Caco-2 (cell line): ENCODE measurements around the gene NCOA6. TPM values are rescaled to one million over a fixed set of nuclear protein-coding genes. Genes with fewer than 3 reads are reported as not detected.

Experiments
- BruUV-seq: library from RNA; stranded (reverse); fragments of 400-500 nt; replicated peaks from 2 replicates; lab custom pipeline; 2021; lab: Mats Ljungman, UMichigan
- CTCF ChIA-PET: fragments of 300-600 bp; sonication (Branson Sonifier 250); formaldehyde crosslinking; loops from one replicate; lab custom pipeline; 2022; ENCODE audit warnings: antibody characterized with exemption; lab: Charles Lee
- POLR2A ChIA-PET: fragments of 300-600 bp; sonication (Branson Sonifier 250); formaldehyde crosslinking; loops from one replicate; lab custom pipeline; 2022; ENCODE audit warnings: antibody characterized with exemption; lab: Charles Lee
- DNase-seq, 2 experiments: peaks; one replicate each; pipeline versions ENCODE4 v3.0.0 to v3.0.0-alpha.2; 2020 to 2022
- H3K27me3 ChIP-seq: replicated peaks from 2 replicates; pipeline ENCODE4 v1.6.0; 2011; ENCODE audit warnings: low read length; ENCODE audit not compliant: control insufficient read depth, insufficient read depth
- H3K36me3 ChIP-seq: 2 replicates; pipeline ENCODE4 v1.5.1; 2011; ENCODE audit warnings: low read length; ENCODE audit not compliant: control insufficient read depth, insufficient read depth
- H3K4me1 ChIP-seq: fragments of 250-450 bp; sonication (Bioruptor Pico); 2 replicates; pipeline ENCODE4 v1.5.1; 2020; ENCODE audit warnings: mild to moderate bottlenecking
- H3K4me3 ChIP-seq: 2 replicates; pipeline ENCODE4 v1.5.1; 2011; ENCODE audit warnings: low read depth, mild to moderate bottlenecking, control low read depth, low read length
- H3K9me3 ChIP-seq: fragments of 250-450 bp; sonication (Bioruptor Pico); 2 replicates; pipeline ENCODE4 v1.5.1; 2020; ENCODE audit warnings: mild to moderate bottlenecking, moderate library complexity
- H3K27ac Mint-ChIP-seq: one replicate; pipeline ENCODE4 v1.8.0; 2022; ENCODE audit warnings: mixed read lengths; ENCODE audit not compliant: unreplicated experiment
- H3K27me3 Mint-ChIP-seq: one replicate; pipeline ENCODE4 v1.8.0; 2022; ENCODE audit warnings: mixed read lengths; ENCODE audit not compliant: insufficient read depth, unreplicated experiment
- H3K36me3 Mint-ChIP-seq: one replicate; pipeline ENCODE4 v1.8.0; 2022; ENCODE audit warnings: mild to moderate bottlenecking, mixed read lengths; ENCODE audit not compliant: insufficient read depth, unreplicated experiment
- H3K4me1 Mint-ChIP-seq: one replicate; pipeline ENCODE4 v1.8.0; 2022; ENCODE audit warnings: low read depth, mixed read lengths; ENCODE audit not compliant: unreplicated experiment
- H3K4me3 Mint-ChIP-seq: one replicate; pipeline ENCODE4 v1.8.0; 2022; ENCODE audit warnings: mild to moderate bottlenecking, moderate library complexity, mixed read lengths; ENCODE audit not compliant: unreplicated experiment
- H3K9me3 Mint-ChIP-seq: one replicate; pipeline ENCODE4 v1.8.0; 2022; ENCODE audit warnings: mixed read lengths; ENCODE audit not compliant: unreplicated experiment
- intact Hi-C: fragments of 100-400 bp; cut with micrococcal nuclease; formaldehyde crosslinking; loops from one replicate; pipeline ENCODE4 v1.10.0; 2022; ENCODE audit not compliant: unreplicated experiment
- total RNA-seq: library from RNA; stranded (reverse); gene quantifications from 2 replicates; pipeline ENCODE4 v1.2.3, GENCODE V29; 2022
- TF ChIP-seq, protein P1 (sequence below), 2 experiments: fragments of 200-600 bp in 1 of 2; IDR thresholded peaks; 1 replicate in 1 of 2; 2 replicates in 1 of 2; pipeline versions ENCODE4 v1.5.1 to v1.8.0; 2011 to 2022; ENCODE audit warnings: antibody characterized with exemption in 1 of 2, control low read depth in 1 of 2, inconsistent platforms in 1 of 2, low read depth in 1 of 2, low read length in 1 of 2, mild to moderate bottlenecking in 1 of 2, moderate library complexity in 1 of 2; ENCODE audit not compliant: insufficient read depth in 1 of 2, severe bottlenecking in 1 of 2, unreplicated experiment in 1 of 2

The NCOA6 gene
- total RNA-seq, 1 experiment from 2014 or later, result 65.1 TPM

- H3K27ac Mint-ChIP-seq, result no peak overlapping the region
- Histone ChIP-seq H3K9me3 (no peaks in the 10 kb centered on the region), H3K27me3 (no peaks in the 10 kb centered on the region), H3K36me3 (peaks cover 5% of the 10 kb centered on the region), H3K4me3 (no peak overlapping the region), H3K4me1 (0 out of 2 replicates have a peak, but pooled peaks cover 4% of the 10 kb centered on the region)
- peaks cover 87% of the 10 kb centered on the region for H3K36me3 Mint-ChIP-seq
- intact Hi-C loops, result no loop called here
- H3K4me3 Mint-ChIP-seq, result no peak overlapping the region
- H3K27me3 Mint-ChIP-seq, result no peaks in the 10 kb centered on the region
- no peak for DNase-seq
- H3K4me1 Mint-ChIP-seq, result peaks cover 7% of the 10 kb centered on the region
- no peaks in the 10 kb centered on the region for H3K9me3 Mint-ChIP-seq
- no TSS peak for BruUV-seq
- POLR2A ChIA-PET, result interaction anchor here (0.7 kb wide), 1 partner anchor 317 kb away, joined by 3 read pairs; no protein-coding TSS in a partner anchor
- CTCF ChIA-PET, result no interaction called here
- TF ChIP-seq, protein P1, sequence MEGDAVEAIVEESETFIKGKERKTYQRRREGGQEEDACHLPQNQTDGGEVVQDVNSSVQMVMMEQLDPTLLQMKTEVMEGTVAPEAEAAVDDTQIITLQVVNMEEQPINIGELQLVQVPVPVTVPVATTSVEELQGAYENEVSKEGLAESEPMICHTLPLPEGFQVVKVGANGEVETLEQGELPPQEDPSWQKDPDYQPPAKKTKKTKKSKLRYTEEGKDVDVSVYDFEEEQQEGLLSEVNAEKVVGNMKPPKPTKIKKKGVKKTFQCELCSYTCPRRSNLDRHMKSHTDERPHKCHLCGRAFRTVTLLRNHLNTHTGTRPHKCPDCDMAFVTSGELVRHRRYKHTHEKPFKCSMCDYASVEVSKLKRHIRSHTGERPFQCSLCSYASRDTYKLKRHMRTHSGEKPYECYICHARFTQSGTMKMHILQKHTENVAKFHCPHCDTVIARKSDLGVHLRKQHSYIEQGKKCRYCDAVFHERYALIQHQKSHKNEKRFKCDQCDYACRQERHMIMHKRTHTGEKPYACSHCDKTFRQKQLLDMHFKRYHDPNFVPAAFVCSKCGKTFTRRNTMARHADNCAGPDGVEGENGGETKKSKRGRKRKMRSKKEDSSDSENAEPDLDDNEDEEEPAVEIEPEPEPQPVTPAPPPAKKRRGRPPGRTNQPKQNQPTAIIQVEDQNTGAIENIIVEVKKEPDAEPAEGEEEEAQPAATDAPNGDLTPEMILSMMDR (IDR thresholded peaks at IDR 0.05; ENCODE audit: insufficient read depth in 1 of 2, low read depth in 1 of 2, low read length in 1 of 2, severe bottlenecking in 1 of 2, unreplicated experiment in 1 of 2), result no peak
These were observed 49.3 kb downstream of the NCOA6 start for GRCh38 chr20:34776177-34776576.

DNA sequence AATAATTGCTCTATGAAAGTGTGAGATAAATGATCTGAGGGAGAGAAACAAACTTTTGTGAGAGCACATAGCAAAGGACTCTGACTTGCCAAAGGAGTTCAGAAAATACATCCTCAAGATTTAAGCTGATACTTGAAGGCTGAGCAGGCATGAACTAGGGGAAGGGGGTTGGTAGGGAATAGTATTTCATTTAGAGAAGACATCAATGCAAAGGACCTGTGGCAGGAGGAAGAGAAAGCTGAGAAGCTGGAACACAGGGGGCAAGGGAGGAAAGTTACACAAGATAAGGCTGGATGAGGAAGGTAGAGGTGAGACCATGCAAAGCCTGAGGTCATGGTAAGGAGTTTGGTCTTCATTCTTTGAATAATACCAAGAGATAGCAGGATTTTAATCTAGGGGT, 50.6 kb downstream of the NCOA6 start:
- POLR2A ChIA-PET, result interaction anchor here (0.6 kb wide), 1 partner anchor 259 kb away, joined by 4 read pairs; the partner anchor contains the start of gene DYNLRB1
- no peak for DNase-seq

DNA sequence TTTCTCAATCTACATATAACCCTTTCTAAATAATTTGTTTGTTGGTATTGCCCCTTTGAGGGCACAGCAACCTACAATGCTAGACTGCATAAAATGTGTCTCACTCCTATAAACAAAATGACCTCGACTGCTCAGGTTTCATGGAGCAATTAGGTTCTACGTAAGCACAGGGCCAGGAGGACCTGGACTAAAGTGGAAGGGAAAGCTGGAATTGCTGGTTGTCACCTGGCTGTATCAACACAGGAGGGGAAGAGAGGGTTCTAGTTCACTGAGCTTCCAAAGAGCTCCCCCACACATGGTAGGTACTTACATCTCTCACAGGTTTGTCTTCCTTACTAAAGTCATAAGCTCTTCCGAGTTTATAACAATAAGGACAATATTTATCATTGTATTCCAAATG, 51.0 kb downstream of the NCOA6 start:
- no peak overlapping the region for H3K27ac Mint-ChIP-seq
- TF ChIP-seq, protein P1 (IDR thresholded peaks at IDR 0.05; ENCODE audit: insufficient read depth in 1 of 2, low read depth in 1 of 2, low read length in 1 of 2, severe bottlenecking in 1 of 2, unreplicated experiment in 1 of 2), result no peak
- H3K9me3 Mint-ChIP-seq, result no peaks in the 10 kb centered on the region
- Histone ChIP-seq H3K36me3 (peaks cover 5% of the 10 kb centered on the region), H3K27me3 (no peaks in the 10 kb centered on the region), H3K9me3 (no peaks in the 10 kb centered on the region), H3K4me1 (0 out of 2 replicates have a peak, but pooled peaks cover 4% of the 10 kb centered on the region), H3K4me3 (no peak overlapping the region)
- intact Hi-C loops, result no loop called here
- H3K4me1 Mint-ChIP-seq, result peaks cover 7% of the 10 kb centered on the region
- no peaks in the 10 kb centered on the region for H3K27me3 Mint-ChIP-seq
- DNase-seq, result no peak
- no peak overlapping the region for H3K4me3 Mint-ChIP-seq
- H3K36me3 Mint-ChIP-seq, result peaks cover 81% of the 10 kb centered on the region
- BruUV-seq, result no TSS peak
- CTCF ChIA-PET, result no interaction called here
- POLR2A ChIA-PET, result no interaction called here

More for the DNA sequence above, 50.6 kb downstream of the NCOA6 start:
- Mint-ChIP-seq H3K4me1 (peaks cover 7% of the 10 kb centered on the region), H3K27me3 (no peaks in the 10 kb centered on the region), H3K36me3 (peaks cover 81% of the 10 kb centered on the region), H3K4me3 (no peak overlapping the region), H3K27ac (no peak overlapping the region), H3K9me3 (no peaks in the 10 kb centered on the region)
- no peaks in the 10 kb centered on the region for H3K27me3 ChIP-seq
- no peak overlapping the region for H3K4me3 ChIP-seq
- peaks cover 5% of the 10 kb centered on the region for H3K36me3 ChIP-seq
- intact Hi-C loops, result no loop called here
- CTCF ChIA-PET, result no interaction called here
- H3K4me1 ChIP-seq, result 0 out of 2 replicates have a peak, but pooled peaks cover 4% of the 10 kb centered on the region
- TF ChIP-seq, protein P1 (IDR thresholded peaks at IDR 0.05; ENCODE audit: insufficient read depth in 1 of 2, low read depth in 1 of 2, low read length in 1 of 2, severe bottlenecking in 1 of 2, unreplicated experiment in 1 of 2), result no peak
- H3K9me3 ChIP-seq, result no peaks in the 10 kb centered on the region
- no TSS peak for BruUV-seq
